Measurements from ENCODE around the gene SLC19A1.

DNA sequence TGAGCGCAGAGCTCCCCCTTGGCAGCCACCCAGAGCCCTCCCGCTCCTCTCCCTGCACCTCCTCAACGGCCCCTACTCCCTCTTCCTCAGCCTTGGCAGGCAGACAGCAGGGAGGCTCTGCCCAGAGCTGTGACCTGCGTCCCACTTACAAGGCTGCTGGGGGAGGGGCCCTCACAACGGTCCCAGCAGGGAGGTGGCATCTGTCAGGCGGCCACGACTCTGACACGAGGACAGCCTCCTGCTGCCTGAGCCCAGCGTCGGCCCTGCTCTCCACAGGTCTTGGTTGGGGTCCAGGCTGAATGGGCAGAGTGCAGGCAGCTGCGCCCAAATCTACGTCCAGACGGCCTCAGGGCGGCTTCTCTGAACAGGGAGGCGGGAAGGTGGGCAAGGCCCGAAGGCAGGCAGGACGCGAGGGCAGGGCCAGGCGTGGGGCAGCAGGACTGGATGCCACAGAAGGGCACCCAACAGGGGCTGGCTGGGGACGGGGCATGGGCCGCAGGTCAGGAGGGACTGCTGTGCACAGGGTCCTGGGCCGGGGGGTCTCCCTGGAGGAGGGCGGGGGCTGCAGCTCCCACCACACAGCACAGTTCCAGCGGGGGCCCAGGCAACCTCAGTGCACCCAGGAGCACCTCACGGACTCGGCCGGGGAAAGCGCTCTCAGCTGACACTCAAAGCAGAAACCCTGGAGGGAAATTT is 7.5 kb downstream of the SLC19A1 start:
- TF ChIP-seq, protein P1, sequence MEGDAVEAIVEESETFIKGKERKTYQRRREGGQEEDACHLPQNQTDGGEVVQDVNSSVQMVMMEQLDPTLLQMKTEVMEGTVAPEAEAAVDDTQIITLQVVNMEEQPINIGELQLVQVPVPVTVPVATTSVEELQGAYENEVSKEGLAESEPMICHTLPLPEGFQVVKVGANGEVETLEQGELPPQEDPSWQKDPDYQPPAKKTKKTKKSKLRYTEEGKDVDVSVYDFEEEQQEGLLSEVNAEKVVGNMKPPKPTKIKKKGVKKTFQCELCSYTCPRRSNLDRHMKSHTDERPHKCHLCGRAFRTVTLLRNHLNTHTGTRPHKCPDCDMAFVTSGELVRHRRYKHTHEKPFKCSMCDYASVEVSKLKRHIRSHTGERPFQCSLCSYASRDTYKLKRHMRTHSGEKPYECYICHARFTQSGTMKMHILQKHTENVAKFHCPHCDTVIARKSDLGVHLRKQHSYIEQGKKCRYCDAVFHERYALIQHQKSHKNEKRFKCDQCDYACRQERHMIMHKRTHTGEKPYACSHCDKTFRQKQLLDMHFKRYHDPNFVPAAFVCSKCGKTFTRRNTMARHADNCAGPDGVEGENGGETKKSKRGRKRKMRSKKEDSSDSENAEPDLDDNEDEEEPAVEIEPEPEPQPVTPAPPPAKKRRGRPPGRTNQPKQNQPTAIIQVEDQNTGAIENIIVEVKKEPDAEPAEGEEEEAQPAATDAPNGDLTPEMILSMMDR (IDR thresholded peaks at IDR 0.05) = no peak
- TF ChIP-seq POLR2A (IDR thresholded peaks at IDR 0.05) = no peak
